Muscle layer of duodenum (tissue), 2 donors: ENCODE results near the gene DDRGK1.

ENCODE experiments used
- H3K27ac ChIP-seq: one replicate; pipeline ENCODE4 v1.7.0; 2013; ENCODE audit warnings: mild to moderate bottlenecking, low read length
- H3K27me3 ChIP-seq: one replicate; pipeline ENCODE4 v1.7.0; 2013; ENCODE audit warnings: low read depth, mild to moderate bottlenecking, control low read depth, low read length
- H3K36me3 ChIP-seq, 2 donors: one replicate each; pipeline ENCODE4 v1.7.0; 2013; ENCODE audit warnings: low read length in 2 of 2, control low read depth in 1 of 2, mild to moderate bottlenecking in 1 of 2; ENCODE audit not compliant: insufficient read depth in 2 of 2, control insufficient read depth in 1 of 2
- H3K4me1 ChIP-seq, 2 donors: one replicate each; pipeline ENCODE4 v1.7.0; 2013; ENCODE audit warnings: low read length in 2 of 2, mild to moderate bottlenecking in 2 of 2, control low read depth in 1 of 2, moderate library complexity in 1 of 2; ENCODE audit not compliant: insufficient read depth in 2 of 2, control insufficient read depth in 1 of 2
- H3K4me3 ChIP-seq, 2 donors: one replicate each; pipeline ENCODE4 v1.7.0; 2013; ENCODE audit warnings: low read length in 2 of 2, low read depth in 1 of 2, mild to moderate bottlenecking in 1 of 2
- H3K9me3 ChIP-seq, 2 donors: one replicate each; pipeline ENCODE4 v1.7.0; 2013; ENCODE audit warnings: low read length in 2 of 2, control low read depth in 1 of 2, mild to moderate bottlenecking in 1 of 2; ENCODE audit not compliant: control insufficient read depth in 1 of 2
- donor health status: healthy.

Gene DDRGK1

GRCh38 chr20:3173610-3174441, 30.7 kb downstream of the DDRGK1 start:
- Histone ChIP-seq H3K9me3 (no peaks in the 10 kb centered on the region), H3K4me1 (peaks cover 0 to 9% of the 10 kb centered on the region in 2 donors), H3K27ac (peak overlapping the region; percentile 5), H3K27me3 (no peaks in the 10 kb centered on the region), H3K36me3 (no peaks in the 10 kb centered on the region), H3K4me3 (peak overlapping the region; percentile 77 to 100)

DNA sequence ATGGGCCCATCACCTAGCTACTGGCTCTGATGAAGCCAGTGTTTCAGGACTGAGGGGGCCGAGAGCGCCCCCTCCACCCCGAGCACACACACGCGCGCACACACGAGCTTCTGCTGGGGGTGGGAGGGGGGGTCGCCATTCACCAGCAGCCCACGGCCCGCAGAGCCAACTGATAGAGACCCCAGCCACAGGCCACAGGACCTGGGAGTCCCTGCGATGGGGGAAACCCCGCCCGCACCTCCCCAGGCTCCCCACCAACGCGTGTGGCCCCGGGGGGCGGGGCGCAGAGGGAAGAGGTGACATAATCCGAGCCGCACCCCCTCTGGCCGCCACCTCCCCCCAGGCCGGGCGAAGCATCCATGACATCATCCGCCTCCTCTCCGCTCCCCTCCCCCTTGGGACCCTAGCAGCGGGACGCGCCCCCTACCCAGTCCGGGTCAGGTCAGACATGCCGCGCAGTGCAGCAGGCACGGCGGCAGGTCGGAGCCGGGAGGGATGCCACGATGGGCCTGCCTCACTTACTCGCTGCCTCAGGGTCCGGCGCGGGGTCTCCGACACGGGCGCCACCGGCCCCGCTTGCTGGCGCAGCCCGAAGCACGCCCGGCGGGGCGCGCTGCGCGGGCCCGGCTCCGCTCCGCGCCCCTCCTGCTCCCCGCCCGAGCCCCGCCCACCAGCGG, 31.4 kb downstream of the DDRGK1 start, which contains the start of gene LZTS3:
LZTS3 (minus strand) TSS at position 617 of the 677 bp plus-strand sequence. CDS start 6,386 bp downstream, outside the sequence.
- no peaks in the 10 kb centered on the region for H3K9me3 ChIP-seq
- peak within 1 kb of the TSS; percentile 77 to 100 for H3K4me3 ChIP-seq
- no peaks in the 10 kb centered on the region for H3K36me3 ChIP-seq
- H3K4me1 ChIP-seq, result peaks cover 0 to 9% of the 10 kb centered on the region in 2 donors
- no peaks in the 10 kb centered on the region for H3K27me3 ChIP-seq
- peak within 1 kb of the TSS; percentile 5 for H3K27ac ChIP-seq

- Histone ChIP-seq H3K36me3 (no peaks in the 10 kb centered on the region), H3K4me3 (peak overlapping the region in 1 of 2 donors; percentile 100), H3K4me1 (peaks cover 0 to 9% of the 10 kb centered on the region in 2 donors), H3K27me3 (no peaks in the 10 kb centered on the region), H3K9me3 (no peaks in the 10 kb centered on the region), H3K27ac (no peak overlapping the region)
Measured at GRCh38 chr20:3172126-3172932, 32.2 kb downstream of the DDRGK1 start.

- H3K9me3 ChIP-seq, result no peaks in the 10 kb centered on the region
- no peak overlapping the region for H3K4me3 ChIP-seq
- H3K36me3 ChIP-seq, result no peaks in the 10 kb centered on the region
- peaks cover 0 to 9% of the 10 kb centered on the region in 2 donors for H3K4me1 ChIP-seq
- H3K27ac ChIP-seq, result no peak overlapping the region
- H3K27me3 ChIP-seq, result no peaks in the 10 kb centered on the region
Measured at GRCh38 chr20:3171391-3172125, 32.9 kb downstream of the DDRGK1 start.

- Histone ChIP-seq H3K4me3 (no peak overlapping the region), H3K9me3 (no peaks in the 10 kb centered on the region), H3K27me3 (no peaks in the 10 kb centered on the region), H3K27ac (no peak overlapping the region), H3K36me3 (no peaks in the 10 kb centered on the region), H3K4me1 (peaks cover 0 to 17% of the 10 kb centered on the region in 2 donors)
Measured at GRCh38 chr20:3168829-3169590, 35.5 kb downstream of the DDRGK1 start.

DNA sequence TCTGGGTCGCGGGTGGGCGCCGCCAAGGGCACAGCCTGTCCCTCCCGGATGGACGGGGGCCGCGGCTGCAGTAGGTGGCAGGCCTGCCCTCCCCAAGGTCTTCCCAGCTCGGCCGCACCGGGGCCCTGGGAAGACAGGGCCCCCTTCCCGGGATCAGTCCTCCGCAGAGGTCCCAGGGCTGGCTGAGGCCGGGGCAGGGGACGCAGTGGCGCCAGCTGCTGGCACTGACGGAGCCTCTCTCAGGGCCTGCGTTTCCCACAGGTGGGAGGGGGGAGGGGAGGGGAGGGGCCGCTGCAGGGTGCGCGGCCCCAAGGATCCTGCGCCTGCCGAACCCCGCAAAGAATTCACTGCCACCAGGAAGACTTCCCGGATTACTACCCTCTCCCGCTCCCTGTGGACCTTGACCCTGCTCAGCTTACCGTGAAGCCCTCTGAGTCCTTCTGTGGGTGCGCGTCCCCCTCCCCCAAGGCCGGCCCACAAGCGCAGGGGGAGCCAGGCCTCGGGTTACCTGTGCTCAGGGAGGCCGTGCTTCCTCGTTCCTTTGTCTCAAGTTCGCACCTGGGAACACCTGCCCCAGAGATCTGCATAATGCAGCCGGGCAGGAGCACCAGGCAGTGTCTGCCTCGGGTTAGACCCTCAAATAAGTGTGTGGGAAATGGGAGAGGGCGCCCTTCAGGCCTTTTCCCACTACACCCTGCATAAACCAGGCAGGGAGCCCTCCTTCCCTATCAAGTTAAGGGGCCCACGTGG, 36.2 kb downstream of the DDRGK1 start:
- Histone ChIP-seq H3K9me3 (no peaks in the 10 kb centered on the region), H3K36me3 (no peaks in the 10 kb centered on the region), H3K27me3 (no peaks in the 10 kb centered on the region), H3K4me1 (peaks cover 0 to 17% of the 10 kb centered on the region in 2 donors), H3K4me3 (no peak overlapping the region), H3K27ac (no peak overlapping the region)

DNA sequence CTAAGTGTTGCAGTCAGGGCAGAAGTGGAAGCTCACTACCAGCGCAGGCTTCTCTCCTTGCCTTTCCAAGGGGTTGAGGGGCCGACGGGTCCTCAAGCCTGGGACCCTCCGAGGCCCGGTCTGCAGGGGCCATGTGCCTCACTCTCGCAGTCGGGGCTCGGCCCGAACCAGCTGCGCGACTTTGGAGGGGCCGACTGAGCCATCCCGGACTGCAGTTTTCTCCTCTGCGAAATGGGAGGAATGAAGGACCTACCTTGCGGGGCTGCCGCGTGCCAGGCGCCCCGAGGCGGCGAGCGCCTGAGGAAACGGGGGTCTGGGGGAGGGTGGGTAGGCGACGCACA, 36.8 kb downstream of the DDRGK1 start:
- H3K36me3 ChIP-seq, result no peaks in the 10 kb centered on the region
- no peaks in the 10 kb centered on the region for H3K9me3 ChIP-seq
- H3K27ac ChIP-seq, result no peak overlapping the region
- H3K4me3 ChIP-seq, result no peak overlapping the region
- H3K27me3 ChIP-seq, result no peaks in the 10 kb centered on the region
- H3K4me1 ChIP-seq, result peaks cover 0 to 17% of the 10 kb centered on the region in 2 donors

GRCh38 chr20:3166913-3167342, 37.6 kb downstream of the DDRGK1 start:
- no peak overlapping the region for H3K27ac ChIP-seq
- H3K4me3 ChIP-seq, result no peak overlapping the region
- H3K9me3 ChIP-seq, result no peaks in the 10 kb centered on the region
- H3K27me3 ChIP-seq, result no peaks in the 10 kb centered on the region
- peaks cover 0 to 9% of the 10 kb centered on the region in 2 donors for H3K4me1 ChIP-seq
- no peaks in the 10 kb centered on the region for H3K36me3 ChIP-seq

GRCh38 chr20:3166338-3166912, 38.1 kb downstream of the DDRGK1 start:
- Histone ChIP-seq H3K4me3 (no peak overlapping the region), H3K36me3 (no peaks in the 10 kb centered on the region), H3K27ac (no peak overlapping the region), H3K27me3 (no peaks in the 10 kb centered on the region), H3K4me1 (peaks cover 0 to 9% of the 10 kb centered on the region in 2 donors), H3K9me3 (no peaks in the 10 kb centered on the region)
